GM23248 (cell line): ENCODE measurements around the gene AGBL3. TPM values are rescaled to one million over a fixed set of nuclear protein-coding genes. Genes with fewer than 3 reads are reported as not detected.

Experiments
- DNase-seq: peaks from one replicate; pipeline ENCODE4 v3.0.0-alpha.2; 2015
- H2AFZ ChIP-seq: fragments of 200-600 bp; sonication (generic); 2 replicates; pipeline ENCODE4 v1.6.1; 2016; ENCODE audit warnings: antibody characterized with exemption
- H3F3A ChIP-seq: fragments of 200-600 bp; sonication (generic); 2 replicates; pipeline ENCODE4 v1.6.1; 2016; ENCODE audit warnings: mild to moderate bottlenecking, antibody characterized with exemption, mixed run types; ENCODE audit not compliant: insufficient read depth
- H3K27ac ChIP-seq: fragments of 200-600 bp; sonication (generic); 2 replicates; pipeline ENCODE4 v1.5.1; 2016; ENCODE audit warnings: mild to moderate bottlenecking
- H3K27me3 ChIP-seq: fragments of 200-600 bp; sonication (generic); replicated peaks from 2 replicates; pipeline ENCODE4 v1.6.1; 2016; ENCODE audit warnings: mild to moderate bottlenecking; ENCODE audit not compliant: insufficient read depth
- H3K36me3 ChIP-seq: fragments of 200-600 bp; sonication (generic); 2 replicates; pipeline ENCODE4 v1.6.1; 2016; ENCODE audit warnings: low read depth, mild to moderate bottlenecking
- H3K4me1 ChIP-seq: fragments of 200-600 bp; sonication (generic); 2 replicates; pipeline ENCODE4 v1.6.1; 2016; ENCODE audit warnings: mild to moderate bottlenecking; ENCODE audit not compliant: insufficient read depth
- H3K4me2 ChIP-seq: fragments of 200-600 bp; sonication (generic); one replicate; pipeline ENCODE4 v1.6.1; 2016; ENCODE audit warnings: mild to moderate bottlenecking; ENCODE audit not compliant: unreplicated experiment
- H3K4me3 ChIP-seq: fragments of 200-600 bp; sonication (generic); 2 replicates; pipeline ENCODE4 v1.5.1; 2016; ENCODE audit warnings: mild to moderate bottlenecking
- H3K79me2 ChIP-seq: fragments of 200-600 bp; sonication (generic); 2 replicates; pipeline ENCODE4 v1.6.1; 2016; ENCODE audit warnings: mild to moderate bottlenecking; ENCODE audit not compliant: insufficient read depth
- H3K9ac ChIP-seq: fragments of 200-600 bp; sonication (generic); 2 replicates; pipeline ENCODE4 v1.6.1; 2016; ENCODE audit warnings: mild to moderate bottlenecking
- H3K9me2 ChIP-seq: fragments of 200-600 bp; sonication (generic); 2 replicates; pipeline ENCODE4 v1.6.1; 2016; ENCODE audit warnings: mixed run types, mild to moderate bottlenecking, moderate library complexity; ENCODE audit not compliant: insufficient read depth
- H3K9me3 ChIP-seq: fragments of 200-600 bp; sonication (generic); one replicate; pipeline ENCODE4 v1.6.1; 2017; ENCODE audit warnings: low read depth
- H4K20me1 ChIP-seq: fragments of 200-600 bp; sonication (generic); 2 replicates; pipeline ENCODE4 v1.6.0; 2016; ENCODE audit not compliant: insufficient read depth
- EZH2 ChIP-seq: fragments of 200-600 bp; sonication (generic); IDR thresholded peaks from 2 replicates; pipeline ENCODE4 v1.6.1; 2018; ENCODE audit warnings: antibody characterized with exemption, mild to moderate bottlenecking; ENCODE audit not compliant: insufficient read depth, poor library complexity, severe bottlenecking
- EZH2phosphoT487 ChIP-seq: fragments of 200-600 bp; sonication (generic); IDR thresholded peaks from 2 replicates; pipeline ENCODE4 v1.6.1; 2018; ENCODE audit warnings: antibody characterized with exemption, moderate library complexity, mild to moderate bottlenecking, low read depth; ENCODE audit not compliant: insufficient read depth
- whole genome bisulfite sequencing, 2 experiments: methylation state at CpG; one replicate each; pipeline ENCODE4 v1.1.6; 2015 to 2017; ENCODE audit warnings: low lambda C conversion rate in 2 of 2, low coverage in 1 of 2; ENCODE audit errors: missing lambda C conversion rate in 2 of 2; 5-methylcytosine and 5-hydroxymethylcytosine counted together
- in situ Hi-C: fragments of 300-500 bp; cut with MboI; formaldehyde crosslinking; loops from 2 replicates; pipeline ENCODE4 v1.15.0; 2020
- polyA plus RNA-seq: library from polyadenylated mRNA; unstranded; fragments of >200 nt; fragmentation: Nextera tagmentation; extraction: Ambion mirVana; gene quantifications from 2 replicates; pipeline ENCODE4 v1.2.1, GENCODE V29; 2016
- total RNA-seq: library from RNA; depleted of rRNA; stranded (reverse); fragments of >200 nt; shearing (Covaris generic); gene quantifications from 2 replicates; pipeline ENCODE4 v1.2.3, GENCODE V29; 2014

The AGBL3 gene
- total and polyA plus RNA-seq, 2 experiments from 2014 or later, result 1.4 to 2.4 TPM

GRCh38 chr7:135088566-135088965 lies 102.3 kb downstream of the AGBL3 start:
- H3K9ac ChIP-seq, result no peak overlapping the region
- TF ChIP-seq EZH2phosphoT487 (no peak), EZH2 (no peak)
- DNase-seq, result no peak
- H3K36me3 ChIP-seq, result no peaks in the 10 kb centered on the region
- H3K79me2 ChIP-seq, result no peaks in the 10 kb centered on the region
- H3K4me3 ChIP-seq, result no peak overlapping the region
- H3K4me1 ChIP-seq, result no peaks in the 10 kb centered on the region
- H3K9me3 ChIP-seq, result no peaks in the 10 kb centered on the region
- no peak overlapping the region for H3K27ac ChIP-seq
- no peaks in the 10 kb centered on the region; the same call in 1 of the 2 replicates for H3K9me2 ChIP-seq
- no peak overlapping the region for H2AFZ ChIP-seq
- in situ Hi-C loops, result no loop called here
- no peaks in the 10 kb centered on the region for H3K27me3 ChIP-seq
- no peaks in the 10 kb centered on the region for H3F3A ChIP-seq
- H3K4me2 ChIP-seq, result no peak overlapping the region
- no peaks in the 10 kb centered on the region for H4K20me1 ChIP-seq
- 56 to 78% methylated on average over 1 of the region's 1 CpG for WGBS, 2 experiments

- DNase-seq, result no peak
- Histone ChIP-seq H3K27me3 (no peaks in the 10 kb centered on the region), H3K4me2 (no peak overlapping the region), H3K27ac (no peak overlapping the region), H3K9ac (no peak overlapping the region), H3K9me2 (no peaks in the 10 kb centered on the region), H3K36me3 (no peaks in the 10 kb centered on the region), H4K20me1 (no peaks in the 10 kb centered on the region), H3F3A (no peaks in the 10 kb centered on the region), H3K9me3 (no peaks in the 10 kb centered on the region), H3K79me2 (no peaks in the 10 kb centered on the region), H3K4me1 (no peaks in the 10 kb centered on the region), H3K4me3 (no peak overlapping the region), H2AFZ (no peak overlapping the region)
- no peak for TF ChIP-seq EZH2
- no peak for TF ChIP-seq EZH2phosphoT487
- WGBS, 2 experiments, result 69 to 72% methylated on average over 1 of the region's 1 CpG
- in situ Hi-C loops, result no loop called here
These were observed 105.4 kb downstream of the AGBL3 start for GRCh38 chr7:135091717-135092116.

- in situ Hi-C loops, result no loop called here
- H3K4me1 ChIP-seq, result no peaks in the 10 kb centered on the region
- H3K4me2 ChIP-seq, result no peak overlapping the region
- H2AFZ ChIP-seq, result no peak overlapping the region
- H3K79me2 ChIP-seq, result no peaks in the 10 kb centered on the region
- H3K4me3 ChIP-seq, result no peak overlapping the region
- TF ChIP-seq EZH2, result no peak
- no peak for TF ChIP-seq EZH2phosphoT487
- no peak overlapping the region for H3K27ac ChIP-seq
- no peak overlapping the region for H3K9ac ChIP-seq
- H3K36me3 ChIP-seq, result no peaks in the 10 kb centered on the region
- H3K9me3 ChIP-seq, result no peaks in the 10 kb centered on the region
- WGBS, 2 experiments, result 53 to 57% methylated on average over 2 of the region's 2 CpGs
- no peaks in the 10 kb centered on the region for H3K27me3 ChIP-seq
- H3K9me2 ChIP-seq, result no peaks in the 10 kb centered on the region
- no peak for DNase-seq
- H3F3A ChIP-seq, result no peaks in the 10 kb centered on the region
- no peaks in the 10 kb centered on the region for H4K20me1 ChIP-seq
These were observed 108.3 kb downstream of the AGBL3 start for GRCh38 chr7:135094472-135095237.

- 11 to 17% methylated on average over 1 of the region's 1 CpG for WGBS, 2 experiments
- Histone ChIP-seq H3K36me3 (no peaks in the 10 kb centered on the region), H3K4me1 (no peaks in the 10 kb centered on the region), H4K20me1 (no peaks in the 10 kb centered on the region), H3F3A (no peaks in the 10 kb centered on the region), H3K4me2 (no peak overlapping the region), H3K27ac (no peak overlapping the region), H3K4me3 (no peak overlapping the region), H2AFZ (no peak overlapping the region), H3K9ac (no peak overlapping the region), H3K27me3 (no peaks in the 10 kb centered on the region), H3K79me2 (no peaks in the 10 kb centered on the region), H3K9me3 (no peaks in the 10 kb centered on the region), H3K9me2 (no peaks in the 10 kb centered on the region)
- no peak for DNase-seq
- TF ChIP-seq EZH2phosphoT487, result no peak
- no peak for TF ChIP-seq EZH2
- in situ Hi-C loops, result no loop called here
These were observed 109.1 kb downstream of the AGBL3 start for GRCh38 chr7:135095450-135095849.

GRCh38 chr7:135098391-135098790 lies 112.1 kb downstream of the AGBL3 start:
- no peaks in the 10 kb centered on the region for H4K20me1 ChIP-seq
- no peaks in the 10 kb centered on the region for H3F3A ChIP-seq
- no peaks in the 10 kb centered on the region for H3K9me3 ChIP-seq
- H3K4me1 ChIP-seq, result no peaks in the 10 kb centered on the region
- WGBS, 2 experiments, result 24 to 29% methylated on average over 3 of the region's 3 CpGs
- no peak overlapping the region for H3K27ac ChIP-seq
- no peaks in the 10 kb centered on the region for H3K27me3 ChIP-seq
- in situ Hi-C loops, result no loop called here
- no peaks in the 10 kb centered on the region for H3K36me3 ChIP-seq
- no peaks in the 10 kb centered on the region for H3K9me2 ChIP-seq
- no peak overlapping the region for H2AFZ ChIP-seq
- H3K4me2 ChIP-seq, result no peak overlapping the region
- no peak overlapping the region for H3K4me3 ChIP-seq
- no peak overlapping the region for H3K9ac ChIP-seq
- H3K79me2 ChIP-seq, result no peaks in the 10 kb centered on the region
- TF ChIP-seq EZH2, result no peak
- TF ChIP-seq EZH2phosphoT487, result no peak
- no peak for DNase-seq
